ENCODE measurements around the gene CAMTA1.

The CAMTA1 gene

DNA sequence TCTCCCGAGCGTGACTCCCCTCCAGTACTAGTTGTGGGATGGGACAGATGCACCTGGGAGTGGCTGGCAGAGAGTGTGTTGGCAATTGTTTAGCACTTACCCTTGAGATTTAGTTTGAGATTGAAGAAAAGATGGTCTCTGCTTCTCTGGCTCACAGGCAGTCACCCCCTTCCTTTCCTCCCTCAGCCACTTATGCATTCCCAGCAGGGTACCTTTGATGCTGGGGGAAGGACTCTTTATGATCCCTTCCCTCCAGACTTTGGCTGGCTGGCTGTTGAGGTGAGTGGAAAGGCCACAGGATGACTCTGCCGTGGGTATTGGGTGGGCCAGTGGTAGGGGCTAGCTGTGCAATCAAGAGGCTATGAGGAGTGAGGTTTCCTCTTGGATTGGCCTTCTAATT lies 236.8 kb downstream of the CAMTA1 start:
- FAIRE-seq (no peak), DNase-seq (ENCODE audit: insufficient read length, low spot score) (no peak)
- TF ChIP-seq, protein P1, sequence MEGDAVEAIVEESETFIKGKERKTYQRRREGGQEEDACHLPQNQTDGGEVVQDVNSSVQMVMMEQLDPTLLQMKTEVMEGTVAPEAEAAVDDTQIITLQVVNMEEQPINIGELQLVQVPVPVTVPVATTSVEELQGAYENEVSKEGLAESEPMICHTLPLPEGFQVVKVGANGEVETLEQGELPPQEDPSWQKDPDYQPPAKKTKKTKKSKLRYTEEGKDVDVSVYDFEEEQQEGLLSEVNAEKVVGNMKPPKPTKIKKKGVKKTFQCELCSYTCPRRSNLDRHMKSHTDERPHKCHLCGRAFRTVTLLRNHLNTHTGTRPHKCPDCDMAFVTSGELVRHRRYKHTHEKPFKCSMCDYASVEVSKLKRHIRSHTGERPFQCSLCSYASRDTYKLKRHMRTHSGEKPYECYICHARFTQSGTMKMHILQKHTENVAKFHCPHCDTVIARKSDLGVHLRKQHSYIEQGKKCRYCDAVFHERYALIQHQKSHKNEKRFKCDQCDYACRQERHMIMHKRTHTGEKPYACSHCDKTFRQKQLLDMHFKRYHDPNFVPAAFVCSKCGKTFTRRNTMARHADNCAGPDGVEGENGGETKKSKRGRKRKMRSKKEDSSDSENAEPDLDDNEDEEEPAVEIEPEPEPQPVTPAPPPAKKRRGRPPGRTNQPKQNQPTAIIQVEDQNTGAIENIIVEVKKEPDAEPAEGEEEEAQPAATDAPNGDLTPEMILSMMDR (IDR thresholded peaks at IDR 0.05; ENCODE audit: insufficient read depth, missing control alignments) = no peak

DNA sequence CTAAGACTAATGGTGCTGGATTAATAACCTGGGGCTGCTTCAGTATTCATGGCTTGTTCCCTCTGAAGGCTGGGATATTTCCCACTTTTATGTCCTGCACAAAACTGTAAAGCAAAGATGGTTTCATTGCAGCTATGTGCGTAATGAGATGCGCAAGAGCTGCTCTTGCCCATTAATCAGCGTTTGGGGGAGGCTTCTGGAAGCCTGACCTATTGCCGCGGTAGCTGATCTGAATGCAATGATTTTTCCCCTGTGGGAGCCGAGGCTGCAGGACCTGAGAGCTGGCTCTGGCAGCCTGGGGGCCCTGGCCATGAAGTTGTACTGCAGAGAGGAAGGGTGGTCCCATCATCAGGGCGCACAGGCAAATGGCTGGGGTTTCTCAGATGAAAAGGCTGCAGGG lies 239.8 kb downstream of the CAMTA1 start:
- no peak for FAIRE-seq
- TF ChIP-seq, protein P1 (IDR thresholded peaks at IDR 0.05; ENCODE audit: insufficient read depth, missing control alignments) = no peak
- no peak for DNase-seq (ENCODE audit: insufficient read length, low spot score)

DNA sequence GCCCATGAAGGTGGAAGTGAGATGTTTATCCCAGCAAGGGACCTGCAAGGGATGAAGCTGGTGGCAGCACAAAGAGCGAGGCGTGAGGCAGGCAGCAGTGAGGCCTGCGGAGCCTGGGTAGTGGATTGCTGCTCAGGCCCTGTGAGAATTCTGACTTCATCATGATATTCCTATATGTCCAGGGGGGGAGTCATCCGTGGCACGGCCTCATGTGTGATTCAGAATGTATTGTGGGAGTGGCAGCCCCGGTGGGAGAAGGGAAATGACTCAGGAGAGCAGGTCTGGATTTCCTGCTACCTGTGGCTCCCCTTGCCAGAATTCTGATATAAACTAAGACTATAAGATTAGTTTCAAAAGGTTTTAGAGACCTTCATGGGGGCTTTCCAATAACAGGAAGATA lies 240.9 kb downstream of the CAMTA1 start:
- FAIRE-seq (no peak), DNase-seq (ENCODE audit: insufficient read length, low spot score) (no peak)
- TF ChIP-seq, protein P1 (IDR thresholded peaks at IDR 0.05; ENCODE audit: insufficient read depth, missing control alignments) = no peak

DNA sequence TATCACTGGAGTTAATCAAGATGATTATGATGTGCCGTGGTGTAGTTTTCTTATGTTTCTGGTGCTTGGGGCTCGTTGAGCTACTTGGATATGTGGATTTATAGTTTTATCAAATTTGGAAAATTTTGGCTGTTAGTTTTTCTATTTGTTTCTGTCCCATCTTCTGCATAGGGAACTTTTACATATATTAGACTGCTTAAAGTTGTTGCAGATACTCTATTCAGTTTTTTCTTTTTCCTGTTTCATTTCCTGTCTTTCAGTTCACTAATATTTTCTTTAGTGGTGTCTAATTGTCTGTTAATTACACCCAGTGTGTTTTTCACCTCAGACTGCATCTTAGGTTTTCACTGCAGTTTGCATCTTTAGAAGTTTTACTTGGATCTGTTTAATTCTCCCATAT lies 247.7 kb downstream of the CAMTA1 start:
- no peak for FAIRE-seq
- TF ChIP-seq, protein P1 (IDR thresholded peaks at IDR 0.05; ENCODE audit: insufficient read depth, missing control alignments) = no peak

DNA sequence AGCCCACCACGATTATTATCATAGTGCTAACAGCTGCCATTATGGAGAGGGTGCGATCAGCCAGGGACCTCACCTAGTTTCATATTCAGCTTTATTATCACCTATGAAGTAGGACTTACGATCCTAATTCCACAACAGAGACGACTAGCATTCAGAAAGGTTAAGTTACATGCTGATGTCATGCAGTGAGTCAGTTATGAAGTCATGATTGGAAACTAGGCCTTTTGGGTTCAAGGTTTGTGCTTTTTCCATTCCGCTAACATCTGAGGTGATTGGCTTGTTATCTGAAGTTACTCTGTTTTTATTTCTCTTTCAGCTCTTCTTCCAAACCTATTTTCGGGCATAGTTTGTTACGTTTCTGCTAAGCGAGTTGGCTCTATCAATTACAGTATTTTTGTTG lies 251.1 kb downstream of the CAMTA1 start:
- DNase-seq (ENCODE audit: insufficient read length, low spot score) (no peak), FAIRE-seq (no peak)
- TF ChIP-seq, protein P1 (IDR thresholded peaks at IDR 0.05; ENCODE audit: insufficient read depth, missing control alignments) = no peak

More for the DNA sequence above, 247.7 kb downstream of the CAMTA1 start:
- no peak for DNase-seq (ENCODE audit: insufficient read length, low spot score)

DNA sequence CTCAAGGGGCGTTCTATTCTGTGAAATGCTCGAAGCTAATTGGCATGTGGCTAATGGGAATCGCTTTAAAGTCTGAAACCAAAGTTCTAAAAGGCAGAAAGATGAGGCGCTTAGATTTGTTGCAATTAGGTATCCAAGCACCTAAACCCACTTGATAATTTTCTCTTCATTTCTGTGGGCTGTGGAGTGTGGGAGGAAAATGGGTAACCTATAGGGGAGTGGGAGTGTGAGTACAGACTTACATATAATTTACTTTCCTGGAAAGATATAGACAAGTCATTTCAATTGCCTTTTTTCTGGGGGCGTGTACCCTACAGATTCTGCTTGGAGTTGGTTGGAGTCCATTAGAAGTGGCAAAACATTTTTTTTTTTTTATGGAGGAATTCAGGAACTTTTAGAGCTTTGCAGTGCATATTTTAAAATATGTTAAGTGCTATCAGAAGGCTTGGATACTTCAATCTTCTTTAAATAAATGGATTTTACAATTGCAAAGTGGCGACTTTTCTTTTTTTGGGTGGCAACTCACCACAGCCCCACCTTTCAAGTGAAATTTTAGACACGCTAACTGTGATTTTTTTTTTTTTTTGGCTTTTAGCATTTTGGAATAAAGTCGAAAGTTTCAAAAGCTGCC lies 254.5 kb downstream of the CAMTA1 start:
- DNase-seq (ENCODE audit: insufficient read length, low spot score) = no peak
- no peak for FAIRE-seq
- TF ChIP-seq, protein P1 (IDR thresholded peaks at IDR 0.05; ENCODE audit: insufficient read depth, missing control alignments) = no peak

DNA sequence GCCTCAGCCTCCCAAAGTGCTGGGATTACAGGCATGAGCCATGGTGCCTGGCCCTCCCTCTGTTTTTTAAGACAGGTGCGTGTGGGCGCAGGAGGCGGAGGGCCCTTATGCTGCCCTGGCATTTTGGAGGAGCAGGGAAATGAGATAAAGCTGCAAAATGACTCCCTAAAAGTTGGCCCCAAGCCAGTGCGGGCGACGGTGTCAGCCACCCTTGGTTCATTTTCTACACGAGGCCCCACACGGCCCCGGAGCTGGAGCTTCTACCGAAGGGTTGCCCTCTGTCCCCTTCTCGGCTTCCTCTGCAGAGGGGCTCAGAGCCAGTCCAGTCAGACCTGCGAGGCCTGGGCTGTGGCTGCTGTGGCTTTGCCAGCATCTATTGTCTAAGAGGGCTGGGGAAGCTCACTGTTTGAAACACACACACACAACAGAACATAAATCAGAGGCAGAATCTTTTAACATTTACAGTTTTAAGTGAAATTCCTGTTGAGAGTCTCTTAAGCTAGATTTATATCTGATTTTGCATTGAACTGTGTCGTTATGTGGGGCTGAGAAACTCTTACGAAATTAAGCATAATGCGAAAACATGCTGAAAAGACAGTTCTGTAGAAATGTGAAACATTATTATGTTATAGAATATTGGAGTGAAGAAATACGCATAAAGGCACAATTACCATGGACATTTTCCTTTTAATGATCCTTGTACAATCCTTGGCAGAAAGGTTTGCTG lies 255.9 kb downstream of the CAMTA1 start:
- no peak for FAIRE-seq
- DNase-seq (ENCODE audit: insufficient read length, low spot score) = no peak
- TF ChIP-seq, protein P1 (IDR thresholded peaks at IDR 0.05; ENCODE audit: insufficient read depth, missing control alignments) = no peak
